Fibroblast of pulmonary artery (primary cell): ENCODE data around the gene HTT.

ENCODE experiments used
- DNase-seq: peaks from one replicate; pipeline ENCODE4 v3.0.0-alpha.2; 2010; ENCODE audit warnings: low read depth
- H3K4me3 ChIP-seq: replicated peaks from 2 replicates; pipeline ENCODE4 v1.5.1; 2011; ENCODE audit warnings: low read depth, mild to moderate bottlenecking, control low read depth, low read length, moderate library complexity
- CTCF ChIP-seq: IDR thresholded peaks from 2 replicates; pipeline ENCODE4 v1.5.1; 2011; ENCODE audit warnings: mild to moderate bottlenecking, control low read depth, low read length, inconsistent platforms; ENCODE audit errors: missing control alignments

HTT gene

DNA sequence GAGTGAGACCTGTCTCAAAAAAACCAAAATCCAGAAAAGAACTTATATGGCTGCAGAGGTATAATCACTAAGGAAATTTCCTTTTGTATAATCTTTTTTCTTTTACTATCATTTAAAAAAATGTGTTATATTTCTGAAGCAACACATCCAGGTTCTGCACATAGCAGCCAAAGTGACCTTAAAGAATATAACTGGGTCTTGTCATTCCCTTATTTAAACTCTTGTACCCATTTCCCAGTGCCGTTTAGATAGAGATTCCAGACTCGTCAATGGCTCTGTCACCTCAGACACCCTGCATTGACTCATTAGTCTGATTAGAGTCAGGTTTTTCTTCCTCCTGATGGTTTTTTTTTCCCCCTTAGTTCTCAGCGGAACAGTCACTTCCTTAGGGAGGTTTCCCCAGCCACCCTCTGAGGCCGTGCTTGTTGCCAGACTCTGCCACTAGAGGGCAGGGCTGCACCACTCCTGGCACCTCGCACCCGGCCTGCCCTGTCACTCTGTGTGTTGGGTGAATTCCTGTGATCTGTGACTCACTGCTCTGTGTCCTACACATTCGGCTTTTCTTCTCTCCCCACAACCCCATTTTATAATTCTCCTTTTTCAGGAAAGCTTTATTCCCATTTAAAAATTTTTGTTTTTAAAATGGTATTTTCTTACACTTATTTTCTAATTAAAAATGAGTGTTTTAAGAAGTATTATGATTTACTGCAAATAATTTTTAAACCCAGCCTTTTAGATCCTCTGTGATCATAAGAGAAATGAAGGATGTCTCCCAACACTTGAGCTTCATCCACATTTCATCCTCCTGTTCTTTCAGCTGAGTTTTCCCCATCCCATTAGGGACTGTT, 32.1 kb downstream of the HTT start:
- TF ChIP-seq CTCF, result peak; percentile 99
- no peak overlapping the region for H3K4me3 ChIP-seq
- peak; percentile 92 for DNase-seq

DNA sequence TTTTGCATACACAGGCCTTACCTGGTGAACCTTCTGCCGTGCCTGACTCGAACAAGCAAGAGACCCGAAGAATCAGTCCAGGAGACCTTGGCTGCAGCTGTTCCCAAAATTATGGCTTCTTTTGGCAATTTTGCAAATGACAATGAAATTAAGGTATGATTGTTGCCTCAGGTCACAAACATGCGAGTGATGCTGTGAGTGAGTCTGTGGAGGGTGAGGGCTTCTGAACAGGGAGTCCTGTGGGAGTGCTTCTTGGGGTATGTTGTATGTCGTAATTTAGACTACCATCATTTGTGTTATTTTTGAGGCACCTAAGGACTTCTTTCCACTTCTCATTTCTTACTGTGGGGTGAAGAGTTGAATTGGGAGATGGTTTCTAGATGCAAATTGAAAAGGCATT, 32.8 kb downstream of the HTT start:
- TF ChIP-seq CTCF, result no peak
- peak; percentile 18 for DNase-seq
- H3K4me3 ChIP-seq, result no peak overlapping the region

DNA sequence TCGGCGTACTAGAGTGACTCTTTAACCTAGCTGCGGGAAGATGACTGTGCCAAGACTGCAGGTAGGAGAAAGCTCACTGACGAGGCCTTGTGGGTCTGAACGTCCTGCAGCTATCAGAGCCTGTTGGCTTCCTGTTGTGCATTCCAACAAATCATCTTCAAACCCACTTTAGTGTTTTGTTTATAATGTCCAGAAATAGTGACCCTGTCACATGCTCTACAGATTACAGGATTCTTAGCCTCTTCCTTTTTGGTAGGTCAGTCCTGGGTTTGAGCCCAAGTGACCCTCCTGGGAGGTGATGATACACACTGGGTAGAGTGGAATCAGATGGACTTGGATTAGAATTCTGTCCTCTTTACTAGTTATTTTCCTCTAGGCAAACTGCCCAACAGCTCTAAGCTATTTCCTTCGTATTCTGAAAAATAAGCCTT, 33.2 kb downstream of the HTT start:
- H3K4me3 ChIP-seq, result no peak overlapping the region
- peak; percentile 6 for DNase-seq
- TF ChIP-seq CTCF, result no peak

- DNase-seq, result peak; percentile 13
- TF ChIP-seq CTCF, result no peak
- no peak overlapping the region for H3K4me3 ChIP-seq
Measured at GRCh38 chr4:3108211-3108610, 33.7 kb downstream of the HTT start.

DNA sequence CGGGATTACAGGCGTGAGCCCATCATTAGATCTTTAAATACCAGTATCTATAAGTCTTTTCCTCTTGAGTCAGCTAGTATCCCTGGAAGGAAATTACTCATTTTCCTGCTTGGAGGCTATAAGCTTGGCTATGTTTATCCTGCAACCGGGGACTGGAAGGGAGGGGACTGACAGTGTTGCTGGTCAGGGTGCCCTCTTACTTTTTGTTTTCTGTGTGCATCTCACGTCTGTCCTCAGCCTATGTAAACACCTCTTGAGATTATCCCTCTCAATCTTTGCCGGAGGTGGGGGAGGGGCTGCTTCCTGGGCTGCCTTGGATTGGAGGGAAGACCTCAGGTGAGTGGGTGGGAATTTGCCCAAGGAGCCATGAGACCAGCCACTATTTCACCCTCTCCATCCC, 37.0 kb downstream of the HTT start:
- no peak overlapping the region for H3K4me3 ChIP-seq
- DNase-seq, result peak; percentile 87
- no peak for TF ChIP-seq CTCF

GRCh38 chr4:3112201-3112600, 37.7 kb downstream of the HTT start:
- no peak for DNase-seq
- no peak overlapping the region for H3K4me3 ChIP-seq
- TF ChIP-seq CTCF, result no peak
